ENCODE data around the gene SOHLH2.

Gene SOHLH2

GRCh38 chr13:36183901-36184300 lies 30.5 kb downstream of the SOHLH2 start:
- DNase-seq, result no peak

- no peak for DNase-seq
Measured at GRCh38 chr13:36175621-36176020, 38.7 kb downstream of the SOHLH2 start.

GRCh38 chr13:36174923-36175322 lies 39.4 kb downstream of the SOHLH2 start:
- no peak for DNase-seq

- no peak for DNase-seq
Measured at GRCh38 chr13:36173571-36174322, 40.6 kb downstream of the SOHLH2 start.

GRCh38 chr13:36166046-36166445 lies 48.3 kb downstream of the SOHLH2 start:
- DNase-seq, result no peak

- DNase-seq, result no peak
Measured at GRCh38 chr13:36163809-36164308, 50.5 kb downstream of the SOHLH2 start.

GRCh38 chr13:36163286-36163685 lies 51.1 kb downstream of the SOHLH2 start:
- DNase-seq, result no peak

GRCh38 chr13:36160297-36160696 lies 54.1 kb downstream of the SOHLH2 start:
- no peak for DNase-seq

- DNase-seq, result no peak
Measured at GRCh38 chr13:36158611-36159010, 55.7 kb downstream of the SOHLH2 start.

GRCh38 chr13:36157480-36157879 lies 56.9 kb downstream of the SOHLH2 start:
- DNase-seq, result no peak

- DNase-seq, result peak; percentile 27
Measured at GRCh38 chr13:36154567-36155291, 59.6 kb downstream of the SOHLH2 start.

- DNase-seq, result no peak
Measured at GRCh38 chr13:36151591-36151990, 62.8 kb downstream of the SOHLH2 start.

- DNase-seq, result no peak
Measured at GRCh38 chr13:36148446-36148845, 65.9 kb downstream of the SOHLH2 start.

GRCh38 chr13:36147330-36147729 lies 67.0 kb downstream of the SOHLH2 start:
- DNase-seq, result no peak

GRCh38 chr13:36146511-36147269 lies 67.7 kb downstream of the SOHLH2 start:
- DNase-seq, result no peak

GRCh38 chr13:36143738-36144137 lies 70.6 kb downstream of the SOHLH2 start:
- DNase-seq, result no peak

- no peak for DNase-seq
Measured at GRCh38 chr13:36142735-36143134, 71.6 kb downstream of the SOHLH2 start.

- no peak for DNase-seq
Measured at GRCh38 chr13:36135876-36136275, 78.5 kb downstream of the SOHLH2 start.

- no peak for DNase-seq
Measured at GRCh38 chr13:36134632-36135031, 79.7 kb downstream of the SOHLH2 start.

GRCh38 chr13:36133950-36134626 lies 80.3 kb downstream of the SOHLH2 start:
- no peak for DNase-seq

GRCh38 chr13:36132376-36132775 lies 82.0 kb downstream of the SOHLH2 start:
- DNase-seq, result no peak

GRCh38 chr13:36131931-36132297 lies 82.4 kb downstream of the SOHLH2 start:
- no peak for DNase-seq

All from suppressor macrophage treated with lipopolysaccharide for 4 hours (primary cell).